Esophagus squamous epithelium (tissue), 4 donors: ENCODE data around the gene HSPG2.

ENCODE experiments used
- POLR2A ChIP-seq, 4 donors: fragments of 450-650 bp; IDR thresholded peaks; one replicate each; pipeline ENCODE4 v1.6.1; 2017; ENCODE audit warnings: antibody characterized with exemption in 4 of 4, mild to moderate bottlenecking in 4 of 4, moderate library complexity in 3 of 4
- TF ChIP-seq, protein P1 (sequence below), 6 experiments: fragments of 450-650 bp in 4 of 6; fragments of 200-600 bp in 2 of 6; sonication (generic) in 2 of 6; IDR thresholded peaks; one replicate each; pipeline ENCODE4 v1.5.1; 2016 to 2019; ENCODE audit warnings: antibody characterized with exemption in 6 of 6, mild to moderate bottlenecking in 4 of 6, moderate library complexity in 4 of 6

DNA sequence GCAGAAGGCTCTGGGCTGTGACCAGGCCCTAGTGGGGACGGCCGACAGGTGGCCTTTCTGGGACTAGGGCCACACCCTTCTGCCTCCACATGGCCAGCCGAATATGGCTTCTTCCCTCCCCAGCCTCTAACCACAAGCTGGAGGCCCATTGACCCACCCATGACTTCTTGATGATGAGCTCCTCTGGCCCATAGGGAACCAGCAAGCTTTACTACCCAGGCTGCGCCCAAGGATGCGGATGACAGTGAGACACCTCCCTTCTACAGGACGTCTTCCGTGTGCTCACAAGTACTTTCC lies 84.0 kb downstream of the HSPG2 start:
- TF ChIP-seq POLR2A (IDR thresholded peaks at IDR 0.05), result no peak
- TF ChIP-seq, protein P1, sequence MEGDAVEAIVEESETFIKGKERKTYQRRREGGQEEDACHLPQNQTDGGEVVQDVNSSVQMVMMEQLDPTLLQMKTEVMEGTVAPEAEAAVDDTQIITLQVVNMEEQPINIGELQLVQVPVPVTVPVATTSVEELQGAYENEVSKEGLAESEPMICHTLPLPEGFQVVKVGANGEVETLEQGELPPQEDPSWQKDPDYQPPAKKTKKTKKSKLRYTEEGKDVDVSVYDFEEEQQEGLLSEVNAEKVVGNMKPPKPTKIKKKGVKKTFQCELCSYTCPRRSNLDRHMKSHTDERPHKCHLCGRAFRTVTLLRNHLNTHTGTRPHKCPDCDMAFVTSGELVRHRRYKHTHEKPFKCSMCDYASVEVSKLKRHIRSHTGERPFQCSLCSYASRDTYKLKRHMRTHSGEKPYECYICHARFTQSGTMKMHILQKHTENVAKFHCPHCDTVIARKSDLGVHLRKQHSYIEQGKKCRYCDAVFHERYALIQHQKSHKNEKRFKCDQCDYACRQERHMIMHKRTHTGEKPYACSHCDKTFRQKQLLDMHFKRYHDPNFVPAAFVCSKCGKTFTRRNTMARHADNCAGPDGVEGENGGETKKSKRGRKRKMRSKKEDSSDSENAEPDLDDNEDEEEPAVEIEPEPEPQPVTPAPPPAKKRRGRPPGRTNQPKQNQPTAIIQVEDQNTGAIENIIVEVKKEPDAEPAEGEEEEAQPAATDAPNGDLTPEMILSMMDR (IDR thresholded peaks at IDR 0.05), result no peak
